GM18498 (cell line): ENCODE results near the gene CMPK1.

Experiments used
- ATAC-seq: cut with Tn5 transposase; IDR thresholded peaks from one replicate; pipeline ENCODE4 v1.9.1; 2021; ENCODE audit warnings: mild to moderate bottlenecking, moderate library complexity; ENCODE audit not compliant: unreplicated experiment

The CMPK1 gene

DNA sequence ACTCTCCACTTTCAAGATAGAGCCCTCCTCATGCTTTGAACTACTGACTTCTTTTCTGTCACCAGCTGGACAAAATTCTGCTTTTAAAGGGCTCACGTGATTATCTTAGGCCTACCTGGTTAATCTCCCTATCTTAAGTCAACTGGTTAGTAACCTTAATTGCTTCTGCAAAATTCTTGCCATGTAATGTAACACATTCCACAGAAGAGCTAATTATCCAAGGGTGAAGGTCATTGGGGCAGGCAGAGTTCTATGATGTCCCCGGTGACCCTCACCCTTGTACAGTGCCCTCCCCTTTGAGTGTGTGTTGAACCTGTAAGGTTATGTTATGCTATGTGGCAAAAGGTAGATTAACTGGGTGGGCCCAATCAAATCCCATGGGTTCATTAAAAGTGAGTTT lies 57.3 kb downstream of the CMPK1 start:
- no peak for ATAC-seq

DNA sequence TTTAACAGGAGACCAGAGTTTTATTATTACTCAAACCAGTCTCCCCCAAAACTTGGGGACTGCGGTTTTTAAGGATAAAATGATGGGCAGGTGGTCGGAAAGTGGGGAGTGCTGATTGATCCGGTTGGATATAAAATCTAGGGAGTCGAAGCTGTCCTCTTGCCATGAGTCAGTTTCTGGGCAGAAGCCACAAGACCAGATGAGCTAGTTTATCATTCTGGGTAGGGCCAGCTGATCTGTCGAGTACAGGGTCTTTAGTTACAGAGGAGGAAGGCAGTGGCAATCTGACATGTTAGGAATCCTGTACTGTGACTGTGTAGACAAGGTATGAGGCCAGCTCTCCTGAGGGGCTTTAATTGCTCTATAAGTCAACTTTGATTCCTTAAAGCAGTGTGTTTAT lies 59.6 kb downstream of the CMPK1 start:
- no peak for ATAC-seq

DNA sequence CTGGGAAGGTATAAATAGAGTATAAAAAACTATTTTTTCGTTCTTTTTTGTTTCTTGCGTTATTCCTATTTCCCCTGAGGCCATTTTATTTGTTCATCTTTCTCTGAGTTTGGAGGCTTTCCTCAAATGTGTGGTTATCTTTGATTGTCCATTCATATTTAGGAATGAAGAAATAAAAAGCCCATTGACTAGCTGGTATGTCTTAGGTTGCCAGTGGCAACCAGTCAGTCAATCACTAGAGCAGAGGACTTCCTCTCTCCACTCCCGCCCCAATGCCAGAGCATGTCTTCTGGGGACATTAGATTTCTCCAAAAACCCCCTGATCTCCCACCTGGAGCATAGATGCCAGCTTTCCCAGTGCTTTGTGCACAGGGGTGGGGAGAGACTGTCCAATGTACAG lies 61.8 kb downstream of the CMPK1 start:
- ATAC-seq = no peak

- no peak for ATAC-seq
These were observed 63.1 kb downstream of the CMPK1 start for GRCh38 chr1:47396671-47397196.

DNA sequence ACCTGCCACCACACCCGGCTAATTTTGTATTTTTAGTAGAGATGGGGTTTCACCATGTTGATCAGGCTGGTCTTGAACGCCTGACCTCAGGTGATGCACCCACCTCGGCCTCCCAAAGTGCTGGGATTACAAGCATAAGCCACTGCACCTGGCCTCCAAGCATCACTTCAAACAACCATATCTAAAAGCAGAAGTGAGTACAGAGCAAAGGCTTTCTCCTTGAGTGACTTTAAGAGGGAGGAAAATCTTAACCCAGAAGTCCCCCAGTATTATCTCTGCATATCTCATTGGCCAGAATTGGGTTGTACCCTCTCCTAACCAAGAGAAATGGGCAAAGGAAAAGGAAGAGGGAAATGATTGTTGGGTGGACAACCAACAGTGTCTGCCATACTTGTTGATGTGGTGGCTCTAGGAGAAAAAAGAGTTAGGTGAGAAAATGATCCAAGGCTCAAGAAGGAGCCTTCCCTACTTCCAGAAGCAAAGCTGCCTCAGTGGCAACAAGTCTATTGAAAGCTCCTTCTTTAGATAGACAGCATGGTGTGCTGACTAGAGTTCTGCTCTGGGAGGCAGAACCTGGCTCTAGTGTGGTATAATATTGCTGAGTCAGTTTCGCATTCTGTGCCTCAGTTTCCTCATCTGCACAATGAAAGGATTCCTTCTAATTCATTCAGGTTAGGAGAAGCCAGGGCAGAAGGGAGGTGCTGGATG lies 65.7 kb downstream of the CMPK1 start:
- no peak for ATAC-seq

GRCh38 chr1:47399846-47400155 lies 66.2 kb downstream of the CMPK1 start:
- no peak for ATAC-seq

DNA sequence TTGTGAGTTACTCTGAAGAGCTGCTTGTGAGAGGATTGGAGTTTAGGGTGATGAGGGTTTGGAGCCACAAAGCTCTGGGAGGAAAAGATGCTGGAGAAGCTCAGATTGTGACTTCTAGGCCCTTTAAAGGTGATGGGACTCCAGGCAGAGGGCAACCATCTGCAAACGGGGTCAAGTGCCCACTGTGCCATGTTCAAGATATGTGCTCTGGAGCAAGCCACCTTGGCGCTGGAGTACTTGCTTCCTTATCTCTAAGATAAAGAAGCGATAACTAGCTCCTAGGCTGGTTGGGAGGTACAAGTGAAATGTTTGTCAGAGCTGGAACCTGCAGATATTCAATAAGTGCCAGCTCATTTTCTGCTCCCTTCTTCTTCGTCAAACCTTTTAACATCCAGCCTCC lies 68.2 kb downstream of the CMPK1 start:
- ATAC-seq = no peak

- no peak for ATAC-seq
These were observed 69.0 kb downstream of the CMPK1 start for GRCh38 chr1:47402591-47402990.

GRCh38 chr1:47403321-47403910 lies 69.8 kb downstream of the CMPK1 start:
- ATAC-seq = no peak

DNA sequence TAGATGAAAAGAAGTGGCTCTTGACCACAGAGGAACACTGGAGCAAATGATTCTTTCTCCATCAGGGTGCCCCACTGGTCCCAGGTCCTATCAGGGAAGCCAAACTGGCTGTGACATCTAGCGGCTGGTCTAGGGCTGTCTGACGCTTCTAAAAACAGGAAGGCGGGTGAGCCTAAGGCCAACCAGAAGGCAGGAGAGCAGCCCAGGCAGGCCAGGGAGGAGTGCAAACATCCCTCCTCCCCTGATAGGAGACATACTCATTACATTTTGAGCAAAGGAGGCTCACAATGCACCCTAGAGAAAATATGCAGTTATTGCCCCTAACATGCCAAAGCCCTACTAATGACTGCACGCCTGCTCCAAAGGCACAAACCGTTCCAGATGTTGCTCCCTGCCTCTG lies 72.1 kb downstream of the CMPK1 start:
- ATAC-seq = no peak

GRCh38 chr1:47406966-47407365 lies 73.4 kb downstream of the CMPK1 start:
- no peak for ATAC-seq

GRCh38 chr1:47407481-47407880 lies 73.9 kb downstream of the CMPK1 start:
- no peak for ATAC-seq

- ATAC-seq = no peak
These were observed 75.9 kb downstream of the CMPK1 start for GRCh38 chr1:47409311-47410067.

DNA sequence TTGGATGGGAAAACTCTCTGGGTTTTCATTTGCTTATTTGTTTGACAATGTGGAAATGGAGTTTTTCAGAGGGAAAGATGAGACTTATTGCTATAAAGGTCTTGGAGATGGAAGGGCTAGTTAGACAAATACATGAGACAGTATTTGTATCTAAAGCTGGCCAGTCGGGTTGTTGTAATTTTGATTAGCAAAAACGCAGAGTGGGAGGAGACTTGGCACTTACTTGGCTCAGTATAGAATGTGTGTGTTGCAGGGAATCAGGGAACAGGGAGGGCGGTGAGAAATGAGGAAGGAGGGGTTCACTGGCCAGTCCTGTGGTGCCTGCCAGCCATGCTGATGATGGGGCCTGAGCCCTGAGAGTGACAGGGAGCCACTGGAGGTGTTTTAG lies 76.5 kb downstream of the CMPK1 start:
- ATAC-seq = no peak

DNA sequence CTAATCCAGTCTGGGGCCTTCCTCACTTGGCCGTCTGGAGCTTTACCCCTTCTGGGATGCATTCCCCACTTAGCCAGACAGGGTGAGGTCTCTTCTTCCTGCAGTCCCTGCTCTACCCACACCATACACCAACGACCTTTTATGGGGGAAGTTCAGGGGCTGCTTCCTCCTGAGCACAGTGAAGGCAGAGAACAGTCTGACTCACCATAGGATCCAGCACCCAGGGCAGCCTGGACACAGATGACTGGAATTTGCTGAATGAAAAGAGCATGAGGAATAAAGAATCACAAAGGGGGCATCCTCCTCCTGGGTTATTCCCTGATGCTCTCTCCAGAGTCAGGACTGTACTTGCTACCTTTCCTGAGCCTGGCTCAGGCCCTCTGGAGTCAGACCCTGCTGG lies 77.8 kb downstream of the CMPK1 start:
- no peak for ATAC-seq

- no peak for ATAC-seq
These were observed 78.8 kb downstream of the CMPK1 start for GRCh38 chr1:47412437-47412836.

DNA sequence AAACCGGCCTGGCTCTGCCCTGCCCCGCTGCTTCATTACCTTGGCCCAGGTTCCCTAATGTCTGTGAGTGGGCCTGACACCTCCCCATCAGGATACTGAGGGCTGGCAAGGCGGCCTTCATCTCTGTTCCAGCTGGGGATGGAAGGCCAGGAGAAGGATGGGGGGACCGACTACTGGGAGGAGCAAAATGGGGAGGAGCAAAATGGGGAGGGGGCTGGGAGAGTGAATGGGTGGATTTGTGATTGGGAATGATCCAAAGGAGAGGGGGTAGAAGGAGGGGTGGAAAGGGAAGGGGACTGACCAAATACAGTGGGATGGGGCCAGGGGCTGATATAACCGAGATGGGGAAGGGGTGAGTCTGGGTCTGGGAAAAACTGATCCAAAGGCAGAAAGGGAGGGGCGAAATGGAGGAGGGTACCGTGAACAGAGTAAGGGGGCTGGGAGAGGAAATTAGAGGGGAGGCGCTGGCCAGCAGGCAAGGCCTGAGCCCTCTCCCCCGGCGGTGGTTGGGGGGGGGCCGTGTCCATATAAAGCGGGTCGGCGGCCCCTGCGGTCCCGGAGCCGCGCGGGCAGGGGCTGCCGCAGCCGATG lies 82.2 kb downstream of the CMPK1 start, which contains the start of gene FOXE3:
FOXE3 (plus strand) TSS at position 558 of the 591 bp plus-strand sequence; CDS start at position 589, 31 bp downstream.
- ATAC-seq = no peak

GRCh38 chr1:47416319-47417169 lies 83.0 kb downstream of the CMPK1 start:
- ATAC-seq = no peak

- ATAC-seq = no peak
These were observed 83.8 kb downstream of the CMPK1 start for GRCh38 chr1:47417170-47418044.

DNA sequence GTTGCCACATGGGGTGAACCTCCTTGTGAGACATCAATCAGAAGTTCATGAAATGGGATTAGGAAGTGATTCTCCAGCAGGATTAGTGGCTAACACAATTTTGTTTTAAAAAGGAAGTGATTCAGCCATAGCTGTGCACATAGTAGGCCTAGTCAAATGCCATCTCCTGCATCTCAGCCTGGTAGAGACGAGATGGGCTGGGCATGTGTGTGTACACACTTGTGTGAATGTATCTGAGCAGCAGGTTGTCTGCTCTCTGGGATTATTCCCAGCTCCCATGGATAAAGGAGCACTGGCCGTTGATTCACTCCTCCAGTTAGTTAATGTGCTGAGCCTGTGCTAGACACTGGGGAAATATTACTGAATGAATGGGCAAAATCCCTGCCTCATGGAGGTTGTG lies 84.5 kb downstream of the CMPK1 start:
- no peak for ATAC-seq
